H1 (cell line): ENCODE measurements around the gene ALK. TPM values are rescaled to one million over a fixed set of nuclear protein-coding genes. Genes with fewer than 3 reads are reported as not detected.

Source experiments
- CTCF ChIA-PET: fragments of 300-600 bp; sonication (Branson Sonifier 250); formaldehyde crosslinking; loops from one replicate; lab custom pipeline; 2021; ENCODE audit not compliant: partially characterized antibody; lab: Charles Lee
- POLR2A ChIA-PET: fragments of 300-600 bp; sonication (Branson Sonifier 250); formaldehyde crosslinking; loops from one replicate; lab custom pipeline; 2021; ENCODE audit warnings: inconsistent platforms; ENCODE audit not compliant: partially characterized antibody; lab: Charles Lee
- DNase-seq, 2 experiments: peaks; one replicate each; pipeline versions ENCODE4 v3.0.0 to v3.0.0-alpha.2; 2010 to 2022; ENCODE audit warnings: low spot score in 2 of 2, low read depth in 1 of 2, mixed read lengths in 1 of 2
- FAIRE-seq: peaks from 2 replicates; lab custom pipeline; 2011; peaks lifted over from hg19 to GRCh38; lab: Jason Lieb, UNC
- H2AFZ ChIP-seq: 2 replicates; pipeline ENCODE4 v1.8.1; 2012; ENCODE audit warnings: low read length, inconsistent platforms
- H2AK5ac ChIP-seq: 2 replicates; pipeline ENCODE4 v1.6.1; 2013; ENCODE audit warnings: low read depth, low read length
- H2BK120ac ChIP-seq: replicated peaks from 2 replicates; pipeline ENCODE3; 2013; ENCODE audit warnings: low read depth, low read length, inconsistent platforms
- H2BK12ac ChIP-seq: 2 replicates; pipeline ENCODE4 v1.6.1; 2013; ENCODE audit warnings: low read depth, low read length
- H2BK15ac ChIP-seq: 2 replicates; pipeline ENCODE4 v1.6.1; 2013; ENCODE audit warnings: low read length
- H2BK20ac ChIP-seq: 2 replicates; pipeline ENCODE4 v1.6.1; 2013; ENCODE audit warnings: low read length
- H2BK5ac ChIP-seq: 2 replicates; pipeline ENCODE4 v1.6.1; 2013; ENCODE audit warnings: low read depth, low read length
- H3K14ac ChIP-seq: 2 replicates; pipeline ENCODE4 v1.6.1; 2013; ENCODE audit warnings: inconsistent platforms; ENCODE audit not compliant: insufficient read length
- H3K18ac ChIP-seq: 2 replicates; pipeline ENCODE4 v1.6.1; 2013; ENCODE audit warnings: low read length; ENCODE audit errors: extremely low read depth
- H3K23ac ChIP-seq: 2 replicates; pipeline ENCODE4 v1.6.1; 2013; ENCODE audit warnings: inconsistent platforms; ENCODE audit not compliant: insufficient read length
- H3K23me2 ChIP-seq: 2 replicates; pipeline ENCODE4 v1.6.1; 2013; ENCODE audit warnings: low read depth, low read length
- H3K27ac ChIP-seq: 2 replicates; pipeline ENCODE4 v1.6.1; 2011; ENCODE audit warnings: low read depth, low read length, inconsistent platforms
- H3K27me3 ChIP-seq, 4 experiments: replicated peaks in 1 of 4; 1 replicate in 1 of 4; 2 replicates in 3 of 4; pipeline versions ENCODE4 v1.6.1 to v1.8.1; 2011 to 2013; ENCODE audit warnings: low read length in 3 of 4, mild to moderate bottlenecking in 3 of 4, inconsistent platforms in 2 of 4, mixed read lengths in 2 of 4, moderate library complexity in 1 of 4; ENCODE audit not compliant: control insufficient read depth in 3 of 4, insufficient read depth in 3 of 4; ENCODE audit errors: extremely low read depth in 1 of 4
- H3K36me3 ChIP-seq, 4 experiments: 2 replicates each; pipeline versions ENCODE4 v1.6.1 to v1.8.1; 2011 to 2013; ENCODE audit warnings: mild to moderate bottlenecking in 4 of 4, low read length in 3 of 4, moderate library complexity in 2 of 4, control low read depth in 1 of 4, inconsistent platforms in 1 of 4; ENCODE audit not compliant: insufficient read depth in 4 of 4, control insufficient read depth in 2 of 4
- H3K4ac ChIP-seq: replicated peaks from 2 replicates; pipeline ENCODE3; 2013; ENCODE audit warnings: low read length, low read depth, mixed read lengths, inconsistent platforms; ENCODE audit not compliant: insufficient read length
- H3K4me1 ChIP-seq, 4 experiments: replicated peaks in 1 of 4; 1 replicate in 1 of 4; 2 replicates in 3 of 4; pipeline versions ENCODE4 v1.6.1 to v1.8.1; 2011 to 2013; ENCODE audit warnings: low read length in 3 of 4, inconsistent platforms in 2 of 4, mixed read lengths in 1 of 4; ENCODE audit not compliant: insufficient read depth in 4 of 4, control insufficient read depth in 3 of 4
- H3K4me2 ChIP-seq, 2 experiments: 2 replicates each; pipeline versions ENCODE4 v1.6.1 to v1.8.1; 2011 to 2013; ENCODE audit warnings: low read depth in 2 of 2, low read length in 2 of 2, control low read depth in 1 of 2, inconsistent platforms in 1 of 2, mild to moderate bottlenecking in 1 of 2; ENCODE audit not compliant: insufficient read depth in 1 of 2
- H3K4me3 ChIP-seq, 4 experiments: fragments of 200-600, 300-600 bp in 1 of 4; sonication (generic), shearing (Covaris generic), sonication (Bioruptor Twin) in 1 of 4; 2 replicates each; pipeline versions ENCODE4 v1.5.1 to v1.8.1; 2011 to 2016; ENCODE audit warnings: low read length in 4 of 4, low read depth in 3 of 4, control low read depth in 2 of 4, inconsistent platforms in 2 of 4, mild to moderate bottlenecking in 2 of 4, mixed read lengths in 1 of 4, moderate library complexity in 1 of 4; ENCODE audit not compliant: insufficient read depth in 2 of 4; ENCODE audit errors: extremely low read depth in 1 of 4
- H3K56ac ChIP-seq: replicated peaks from 2 replicates; pipeline ENCODE3; 2013; ENCODE audit warnings: low read depth, mild to moderate bottlenecking, mixed read lengths, low read length, inconsistent platforms; ENCODE audit not compliant: insufficient read length
- H3K79me1 ChIP-seq: 2 replicates; pipeline ENCODE4 v1.6.1; 2013; ENCODE audit warnings: low read depth, low read length, control low read depth
- H3K79me2 ChIP-seq, 2 experiments: 2 replicates each; pipeline versions ENCODE4 v1.6.1 to v1.8.1; 2012 to 2013; ENCODE audit warnings: low read length in 2 of 2, mild to moderate bottlenecking in 2 of 2, inconsistent platforms in 1 of 2; ENCODE audit not compliant: insufficient read depth in 2 of 2, control insufficient read depth in 1 of 2
- H3K9ac ChIP-seq, 4 experiments: replicated peaks in 1 of 4; 1 replicate in 1 of 4; 2 replicates in 3 of 4; pipeline versions ENCODE4 v1.6.1 to v1.8.1; 2011 to 2013; ENCODE audit warnings: low read depth in 3 of 4, low read length in 3 of 4, control low read depth in 2 of 4, mild to moderate bottlenecking in 2 of 4, moderate library complexity in 2 of 4, inconsistent platforms in 1 of 4; ENCODE audit errors: extremely low read depth in 1 of 4
- H3K9me3 ChIP-seq, 2 experiments: 2 replicates each; pipeline versions ENCODE4 v1.6.1 to v1.8.1; 2012 to 2013; ENCODE audit warnings: mild to moderate bottlenecking in 2 of 2, moderate library complexity in 2 of 2, control low read depth in 1 of 2, inconsistent platforms in 1 of 2, low read depth in 1 of 2, low read length in 1 of 2, mixed read lengths in 1 of 2; ENCODE audit not compliant: insufficient read depth in 2 of 2
- H4K20me1 ChIP-seq, 2 experiments: replicated peaks in 1 of 2; 2 replicates each; pipeline versions ENCODE3 to v1.8.1; 2011 to 2013; ENCODE audit warnings: inconsistent platforms in 2 of 2, low read length in 2 of 2, mild to moderate bottlenecking in 1 of 2; ENCODE audit not compliant: insufficient read depth in 2 of 2, control insufficient read depth in 1 of 2
- H4K5ac ChIP-seq: 2 replicates; pipeline ENCODE4 v1.6.1; 2013; ENCODE audit warnings: low read length, low read depth, mixed read lengths, inconsistent platforms; ENCODE audit not compliant: insufficient read length
- H4K8ac ChIP-seq: 2 replicates; pipeline ENCODE4 v1.8.0; 2013; ENCODE audit warnings: mild to moderate bottlenecking, moderate library complexity, low read length, inconsistent platforms; ENCODE audit not compliant: insufficient read depth; ENCODE audit errors: extremely low read depth
- H4K91ac ChIP-seq: replicated peaks from 2 replicates; pipeline ENCODE3; 2013; ENCODE audit warnings: low read length, mixed read lengths, inconsistent platforms; ENCODE audit not compliant: insufficient read length
- BACH1 ChIP-seq: IDR thresholded peaks from 2 replicates; pipeline ENCODE4 v1.6.1; 2012; ENCODE audit warnings: low read length, improper control_type of control experiment
- CBX5 ChIP-seq: fragments of 300-800, 300-1000 bp; sonication (generic); IDR thresholded peaks from 2 replicates; pipeline ENCODE4 v1.7.1; 2016; ENCODE audit warnings: antibody characterized with exemption, low read length, low read depth
- POLR2AphosphoS5 ChIP-seq: IDR thresholded peaks from 2 replicates; pipeline ENCODE4 v1.6.1; 2011; ENCODE audit warnings: low read depth, low read length
- POU5F1 ChIP-seq: IDR thresholded peaks from 2 replicates; pipeline ENCODE4 v1.6.1; 2011; ENCODE audit warnings: low read depth, mild to moderate bottlenecking, low read length, moderate library complexity
- SP1 ChIP-seq: IDR thresholded peaks from 2 replicates; pipeline ENCODE4 v1.6.1; 2011; ENCODE audit warnings: low read depth, low read length
- SRF ChIP-seq: IDR thresholded peaks from 2 replicates; pipeline ENCODE4 v1.6.1; 2011; ENCODE audit warnings: mild to moderate bottlenecking, low read depth, low read length, moderate library complexity
- YY1 ChIP-seq: IDR thresholded peaks from 2 replicates; pipeline ENCODE4 v1.6.1; 2011; ENCODE audit warnings: low read depth, mild to moderate bottlenecking, low read length
- WGBS, 2 experiments: shearing (Covaris generic) in 1 of 2; methylation state at CpG; one replicate each; pipeline versions ENCODE4 v1.1.6 to v1.1.7; 2013 to 2015; ENCODE audit warnings: low lambda C conversion rate in 2 of 2, mixed read lengths in 2 of 2, inconsistent platforms in 1 of 2, low coverage in 1 of 2, missing lambda C conversion rate in 1 of 2; ENCODE audit not compliant: insufficient replicate concordance in 2 of 2, insufficient coverage in 1 of 2, insufficient read length in 1 of 2; ENCODE audit errors: extremely low coverage in 1 of 2, missing lambda C conversion rate in 1 of 2; 5-methylcytosine and 5-hydroxymethylcytosine counted together
- polyA plus RNA-seq, 7 experiments: library from polyadenylated mRNA; depleted of rRNA in 3 of 7; stranded (reverse) in 5 of 7; unstranded in 2 of 7; fragments of >200 nt in 5 of 7; fragments of 200-250 nt in 2 of 7; gene quantifications; 1 replicate in 5 of 7; 2 replicates in 1 of 7; 4 replicates in 1 of 7; pipeline versions ENCODE4 v1.2.1 to v1.2.3, GENCODE V29; 2011 to 2013; ENCODE audit warnings: missing spikeins in 2 of 7, mixed read lengths in 2 of 7
- total RNA-seq: library from RNA; stranded (reverse); fragmentation: NEBNext Ultra II Directional; extraction: Animal tissue kit (Norgen Biotek cat#: 25700); gene quantifications from 2 replicates; pipeline ENCODE4 v1.2.1, GENCODE V29; 2021

Gene ALK
- total and polyA plus RNA-seq, 2 of the 8 experiments (the other 6 are each of a cell fraction or from before 2014, with no cell fraction given) = 0.02 to 0.09 TPM

DNA sequence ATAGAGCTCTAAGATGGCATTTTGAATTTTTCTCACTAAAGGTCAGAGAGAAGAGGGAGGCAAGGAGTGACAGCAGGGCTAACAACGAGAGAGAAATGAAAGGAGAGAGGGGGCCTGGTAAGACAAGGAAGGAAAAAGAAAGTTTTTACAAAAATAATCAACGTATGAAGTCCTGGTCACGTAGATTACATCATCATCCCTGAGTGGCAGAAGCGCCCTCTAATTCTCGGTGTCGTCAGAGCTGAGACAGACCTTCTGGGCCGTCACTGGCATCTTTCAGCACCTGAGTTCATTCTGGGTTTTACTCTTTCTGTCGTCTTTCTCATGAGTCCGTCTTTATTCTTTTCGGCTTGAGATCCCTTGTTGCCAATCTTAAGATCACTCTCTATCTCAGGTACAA, 329.8 kb downstream of the ALK start:
- no peaks in the 10 kb centered on the region for H3K79me1 ChIP-seq
- H3K18ac ChIP-seq = no peak overlapping the region
- H3K27ac ChIP-seq = no peak overlapping the region
- H2BK20ac ChIP-seq = no peak overlapping the region
- no peak overlapping the region for H2BK12ac ChIP-seq
- no peak overlapping the region for H2AK5ac ChIP-seq
- WGBS, 2 experiments = 95% methylated on average over 10 of the region's 10 CpGs; no CpG with 5 or more reads in 1 of the 2 experiments
- H3K4me1 ChIP-seq = no peaks in the 10 kb centered on the region
- FAIRE-seq (no peak), DNase-seq (no peak)
- no peak overlapping the region for H2AFZ ChIP-seq
- H4K20me1 ChIP-seq = no peaks in the 10 kb centered on the region
- H3K23ac ChIP-seq = no peak overlapping the region
- H3K4ac ChIP-seq = no peak overlapping the region
- H3K27me3 ChIP-seq = no peaks in the 10 kb centered on the region
- H3K36me3 ChIP-seq = no peaks in the 10 kb centered on the region
- no peak overlapping the region for H3K56ac ChIP-seq
- H2BK120ac ChIP-seq = no peak overlapping the region
- H4K91ac ChIP-seq = no peak overlapping the region
- H4K5ac ChIP-seq = no peak overlapping the region
- no peak overlapping the region for H2BK5ac ChIP-seq
- no peak overlapping the region for H2BK15ac ChIP-seq
- H3K9ac ChIP-seq = no peak overlapping the region
- no peak overlapping the region for H4K8ac ChIP-seq
- no peak overlapping the region for H3K4me2 ChIP-seq
- no peak for TF ChIP-seq SRF
- no peak for TF ChIP-seq SP1
- no peak for TF ChIP-seq POLR2AphosphoS5
- TF ChIP-seq BACH1 = no peak
- no peak for TF ChIP-seq POU5F1
- TF ChIP-seq CBX5 = no peak
- no peak for TF ChIP-seq YY1
- ChIA-PET POLR2A (no interaction called here), CTCF (interaction anchor here (1.0 to 1.7 kb wide), 4 partner anchors 12 to 435 kb away, joined by 3 to 4 read pairs (median 4); no protein-coding TSS in a partner anchor)
- no peak overlapping the region for H3K14ac ChIP-seq
- no peaks in the 10 kb centered on the region for H3K9me3 ChIP-seq
- H3K4me3 ChIP-seq = no peak overlapping the region
- no peaks in the 10 kb centered on the region for H3K23me2 ChIP-seq
- H3K79me2 ChIP-seq = no peaks in the 10 kb centered on the region
